ENCODE data around the gene ATIC.

DNA sequence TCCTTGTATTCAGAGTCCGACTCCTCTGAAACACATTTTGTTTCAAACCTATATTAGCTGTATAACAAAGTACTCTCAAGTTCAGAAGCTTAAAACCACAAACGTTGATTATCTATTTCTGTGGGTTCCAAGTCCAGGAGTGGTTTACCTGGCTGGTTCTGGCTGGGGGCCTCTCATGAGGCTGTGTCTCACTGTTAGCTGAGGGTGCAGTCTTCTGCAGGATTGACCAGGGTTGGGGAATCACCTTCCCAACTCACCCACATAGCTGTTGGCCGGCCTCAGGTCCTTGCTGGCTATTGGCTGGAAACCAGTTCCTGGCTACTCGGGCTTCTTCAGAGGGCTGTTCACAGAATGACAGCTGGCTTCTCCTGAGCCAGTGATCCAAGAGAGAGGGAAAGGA, 18.0 kb upstream of the ATIC start:
- TF ChIP-seq CEBPB (IDR thresholded peaks at IDR 0.05; ENCODE audit: low read depth): no peak
- no peak for TF ChIP-seq RAD21 (IDR thresholded peaks at IDR 0.05; ENCODE audit: low read depth)
- TF ChIP-seq, protein P1, sequence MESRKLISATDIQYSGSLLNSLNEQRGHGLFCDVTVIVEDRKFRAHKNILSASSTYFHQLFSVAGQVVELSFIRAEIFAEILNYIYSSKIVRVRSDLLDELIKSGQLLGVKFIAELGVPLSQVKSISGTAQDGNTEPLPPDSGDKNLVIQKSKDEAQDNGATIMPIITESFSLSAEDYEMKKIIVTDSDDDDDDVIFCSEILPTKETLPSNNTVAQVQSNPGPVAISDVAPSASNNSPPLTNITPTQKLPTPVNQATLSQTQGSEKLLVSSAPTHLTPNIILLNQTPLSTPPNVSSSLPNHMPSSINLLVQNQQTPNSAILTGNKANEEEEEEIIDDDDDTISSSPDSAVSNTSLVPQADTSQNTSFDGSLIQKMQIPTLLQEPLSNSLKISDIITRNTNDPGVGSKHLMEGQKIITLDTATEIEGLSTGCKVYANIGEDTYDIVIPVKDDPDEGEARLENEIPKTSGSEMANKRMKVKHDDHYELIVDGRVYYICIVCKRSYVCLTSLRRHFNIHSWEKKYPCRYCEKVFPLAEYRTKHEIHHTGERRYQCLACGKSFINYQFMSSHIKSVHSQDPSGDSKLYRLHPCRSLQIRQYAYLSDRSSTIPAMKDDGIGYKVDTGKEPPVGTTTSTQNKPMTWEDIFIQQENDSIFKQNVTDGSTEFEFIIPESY (IDR thresholded peaks at IDR 0.05; ENCODE audit: extremely low read depth, insufficient replicate concordance, low read length): no peak
- TF ChIP-seq, protein P2, sequence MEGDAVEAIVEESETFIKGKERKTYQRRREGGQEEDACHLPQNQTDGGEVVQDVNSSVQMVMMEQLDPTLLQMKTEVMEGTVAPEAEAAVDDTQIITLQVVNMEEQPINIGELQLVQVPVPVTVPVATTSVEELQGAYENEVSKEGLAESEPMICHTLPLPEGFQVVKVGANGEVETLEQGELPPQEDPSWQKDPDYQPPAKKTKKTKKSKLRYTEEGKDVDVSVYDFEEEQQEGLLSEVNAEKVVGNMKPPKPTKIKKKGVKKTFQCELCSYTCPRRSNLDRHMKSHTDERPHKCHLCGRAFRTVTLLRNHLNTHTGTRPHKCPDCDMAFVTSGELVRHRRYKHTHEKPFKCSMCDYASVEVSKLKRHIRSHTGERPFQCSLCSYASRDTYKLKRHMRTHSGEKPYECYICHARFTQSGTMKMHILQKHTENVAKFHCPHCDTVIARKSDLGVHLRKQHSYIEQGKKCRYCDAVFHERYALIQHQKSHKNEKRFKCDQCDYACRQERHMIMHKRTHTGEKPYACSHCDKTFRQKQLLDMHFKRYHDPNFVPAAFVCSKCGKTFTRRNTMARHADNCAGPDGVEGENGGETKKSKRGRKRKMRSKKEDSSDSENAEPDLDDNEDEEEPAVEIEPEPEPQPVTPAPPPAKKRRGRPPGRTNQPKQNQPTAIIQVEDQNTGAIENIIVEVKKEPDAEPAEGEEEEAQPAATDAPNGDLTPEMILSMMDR (IDR thresholded peaks at IDR 0.05 in 2 of 3, conservative IDR thresholded peaks at IDR 0.05 in 1 of 3; ENCODE audit: borderline replicate concordance in 1 of 3, insufficient read depth in 1 of 3, low read depth in 2 of 3, low read length in 2 of 3): no peak
- no peak for TF ChIP-seq POLR2AphosphoS5 (IDR thresholded peaks at IDR 0.05; ENCODE audit: low read depth, low read length)
- TF ChIP-seq, protein P3, sequence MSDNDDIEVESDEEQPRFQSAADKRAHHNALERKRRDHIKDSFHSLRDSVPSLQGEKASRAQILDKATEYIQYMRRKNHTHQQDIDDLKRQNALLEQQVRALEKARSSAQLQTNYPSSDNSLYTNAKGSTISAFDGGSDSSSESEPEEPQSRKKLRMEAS (IDR thresholded peaks at IDR 0.05): no peak
- TF ChIP-seq POLR2A (IDR thresholded peaks at IDR 0.05; ENCODE audit: borderline replicate concordance, extremely low read depth, insufficient read depth, insufficient read length): no peak
- no peak for TF ChIP-seq EZH2 (IDR thresholded peaks at IDR 0.05)
- TF ChIP-seq, protein P4, sequence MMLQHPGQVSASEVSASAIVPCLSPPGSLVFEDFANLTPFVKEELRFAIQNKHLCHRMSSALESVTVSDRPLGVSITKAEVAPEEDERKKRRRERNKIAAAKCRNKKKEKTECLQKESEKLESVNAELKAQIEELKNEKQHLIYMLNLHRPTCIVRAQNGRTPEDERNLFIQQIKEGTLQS (IDR thresholded peaks at IDR 0.05): no peak
- TF ChIP-seq YY1 (IDR thresholded peaks at IDR 0.05; ENCODE audit: extremely low read depth, insufficient replicate concordance, low read depth, low read length): no peak
- TF ChIP-seq EZH2phosphoT487 (IDR thresholded peaks at IDR 0.05; ENCODE audit: borderline replicate concordance): no peak
- TF ChIP-seq SP1 (IDR thresholded peaks at IDR 0.05; ENCODE audit: low read depth): no peak
- no peak for TF ChIP-seq ZFX (IDR thresholded peaks at IDR 0.05)

Data from HCT116 (cell line).